Ascending aorta (tissue), 2 donors: ENCODE measurements around the gene EFR3B. TPM values are rescaled to one million over a fixed set of nuclear protein-coding genes. Genes with fewer than 3 reads are reported as not detected.

ENCODE experiments used
- DNase-seq, 2 donors: peaks; one replicate each; pipeline ENCODE4 v3.0.0-alpha.2; 2019; ENCODE audit warnings: low spot score in 2 of 2
- H3K27ac ChIP-seq, 2 donors: fragments of 200-600 bp; sonication (generic); one replicate each; pipeline ENCODE4 v1.5.1; 2016 to 2017; ENCODE audit warnings: mild to moderate bottlenecking in 1 of 2
- H3K27me3 ChIP-seq: fragments of 200-600 bp; sonication (generic); one replicate; pipeline ENCODE4 v1.5.1; 2017
- H3K36me3 ChIP-seq, 2 donors: fragments of 200-600 bp; sonication (generic); one replicate each; pipeline ENCODE4 v1.5.1; 2016
- H3K4me1 ChIP-seq, 2 donors: fragments of 200-600 bp; sonication (generic); one replicate each; pipeline ENCODE4 v1.5.1; 2016 to 2017; ENCODE audit warnings: mild to moderate bottlenecking in 1 of 2
- H3K4me3 ChIP-seq, 2 donors: fragments of 200-600 bp; sonication (generic); one replicate each; pipeline ENCODE4 v1.5.1; 2016 to 2017; ENCODE audit warnings: mild to moderate bottlenecking in 1 of 2
- H3K9me3 ChIP-seq, 2 donors: fragments of 200-600 bp; sonication (generic); one replicate each; pipeline ENCODE4 v1.5.1; 2016
- intact Hi-C: fragments of 100-400 bp; cut with DNase I; formaldehyde crosslinking; loops from one replicate; pipeline ENCODE4 v1.15.1; 2023
- total RNA-seq: library from RNA; depleted of rRNA; stranded (reverse); fragments of >200 nt; gene quantifications from one replicate; pipeline ENCODE4 v1.1.0, GENCODE V29; 2016
- TF ChIP-seq, protein P1 (sequence below), 3 experiments: fragments of 200-600 bp in 2 of 3; fragments of 450-650 bp in 1 of 3; sonication (generic) in 2 of 3; IDR thresholded peaks; one replicate each; pipeline ENCODE4 v1.5.1; 2016 to 2019; ENCODE audit warnings: antibody characterized with exemption in 3 of 3, mild to moderate bottlenecking in 1 of 3, moderate library complexity in 1 of 3

EFR3B gene
- total RNA-seq, 1 donor from 2014 or later, result 0.32 TPM

GRCh38 chr2:25081237-25081790 lies 39.4 kb downstream of the EFR3B start:
- H3K4me3 ChIP-seq, result no peak overlapping the region
- H3K9me3 ChIP-seq, result no peaks in the 10 kb centered on the region
- TF ChIP-seq, protein P1, sequence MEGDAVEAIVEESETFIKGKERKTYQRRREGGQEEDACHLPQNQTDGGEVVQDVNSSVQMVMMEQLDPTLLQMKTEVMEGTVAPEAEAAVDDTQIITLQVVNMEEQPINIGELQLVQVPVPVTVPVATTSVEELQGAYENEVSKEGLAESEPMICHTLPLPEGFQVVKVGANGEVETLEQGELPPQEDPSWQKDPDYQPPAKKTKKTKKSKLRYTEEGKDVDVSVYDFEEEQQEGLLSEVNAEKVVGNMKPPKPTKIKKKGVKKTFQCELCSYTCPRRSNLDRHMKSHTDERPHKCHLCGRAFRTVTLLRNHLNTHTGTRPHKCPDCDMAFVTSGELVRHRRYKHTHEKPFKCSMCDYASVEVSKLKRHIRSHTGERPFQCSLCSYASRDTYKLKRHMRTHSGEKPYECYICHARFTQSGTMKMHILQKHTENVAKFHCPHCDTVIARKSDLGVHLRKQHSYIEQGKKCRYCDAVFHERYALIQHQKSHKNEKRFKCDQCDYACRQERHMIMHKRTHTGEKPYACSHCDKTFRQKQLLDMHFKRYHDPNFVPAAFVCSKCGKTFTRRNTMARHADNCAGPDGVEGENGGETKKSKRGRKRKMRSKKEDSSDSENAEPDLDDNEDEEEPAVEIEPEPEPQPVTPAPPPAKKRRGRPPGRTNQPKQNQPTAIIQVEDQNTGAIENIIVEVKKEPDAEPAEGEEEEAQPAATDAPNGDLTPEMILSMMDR (IDR thresholded peaks at IDR 0.05), result no peak
- H3K27me3 ChIP-seq, result no peaks in the 10 kb centered on the region
- H3K4me1 ChIP-seq, result peaks cover 0 to 8% of the 10 kb centered on the region in 2 donors
- no peak overlapping the region for H3K27ac ChIP-seq
- intact Hi-C loops, result no loop called here
- DNase-seq, result no peak
- H3K36me3 ChIP-seq, result no peaks in the 10 kb centered on the region

- Histone ChIP-seq H3K36me3 (no peaks in the 10 kb centered on the region), H3K27me3 (no peaks in the 10 kb centered on the region), H3K9me3 (no peaks in the 10 kb centered on the region), H3K4me3 (no peak overlapping the region), H3K27ac (no peak overlapping the region), H3K4me1 (peaks cover 0 to 8% of the 10 kb centered on the region in 2 donors)
- no peak for DNase-seq
- intact Hi-C loops, result no loop called here
- TF ChIP-seq, protein P1 (IDR thresholded peaks at IDR 0.05), result no peak
Measured at GRCh38 chr2:25082002-25082622, 40.2 kb downstream of the EFR3B start.

DNA sequence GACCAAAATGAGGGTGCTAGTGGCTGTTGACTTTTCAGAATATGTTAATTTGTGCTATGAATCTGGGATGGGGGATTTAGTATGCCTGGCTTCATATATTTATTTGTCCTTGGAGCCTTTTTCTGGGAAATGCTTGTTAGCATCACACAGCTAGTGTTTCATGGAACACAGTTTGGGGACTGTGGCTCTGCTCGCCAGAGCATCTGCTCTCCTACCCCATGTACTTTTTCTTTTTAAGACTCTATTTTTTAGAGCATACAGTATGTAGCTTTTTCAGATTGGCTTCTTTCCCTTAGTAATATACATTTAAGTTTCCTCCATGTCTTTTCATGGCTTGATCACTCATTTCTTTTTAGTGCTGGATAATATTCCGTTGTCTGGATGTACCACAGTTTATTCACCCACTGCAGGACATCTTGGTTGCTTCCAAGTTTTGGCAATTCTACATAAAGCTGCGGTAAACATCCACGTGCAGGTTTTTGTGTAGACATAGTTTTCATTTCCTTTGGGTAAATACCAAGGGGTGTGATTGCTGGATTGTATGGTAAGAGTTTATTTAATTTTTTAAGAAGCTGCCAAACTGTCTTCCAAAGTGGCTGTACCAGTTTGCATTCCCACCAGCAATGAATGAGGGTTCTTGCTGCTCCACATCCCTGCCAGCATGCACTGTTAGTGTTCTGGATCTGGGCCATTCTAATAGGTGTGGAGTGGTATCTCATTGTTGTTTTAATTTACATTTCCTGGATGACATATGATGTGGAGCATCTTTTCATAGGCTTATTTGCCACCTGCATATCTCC lies 44.1 kb downstream of the EFR3B start:
- no peak overlapping the region for H3K4me3 ChIP-seq
- intact Hi-C loops, result no loop called here
- no peaks in the 10 kb centered on the region for H3K36me3 ChIP-seq
- H3K9me3 ChIP-seq, result no peaks in the 10 kb centered on the region
- DNase-seq, result no peak
- no peaks in the 10 kb centered on the region for H3K27me3 ChIP-seq
- no peak overlapping the region for H3K27ac ChIP-seq
- H3K4me1 ChIP-seq, result no peaks in the 10 kb centered on the region
- TF ChIP-seq, protein P1 (IDR thresholded peaks at IDR 0.05), result no peak

DNA sequence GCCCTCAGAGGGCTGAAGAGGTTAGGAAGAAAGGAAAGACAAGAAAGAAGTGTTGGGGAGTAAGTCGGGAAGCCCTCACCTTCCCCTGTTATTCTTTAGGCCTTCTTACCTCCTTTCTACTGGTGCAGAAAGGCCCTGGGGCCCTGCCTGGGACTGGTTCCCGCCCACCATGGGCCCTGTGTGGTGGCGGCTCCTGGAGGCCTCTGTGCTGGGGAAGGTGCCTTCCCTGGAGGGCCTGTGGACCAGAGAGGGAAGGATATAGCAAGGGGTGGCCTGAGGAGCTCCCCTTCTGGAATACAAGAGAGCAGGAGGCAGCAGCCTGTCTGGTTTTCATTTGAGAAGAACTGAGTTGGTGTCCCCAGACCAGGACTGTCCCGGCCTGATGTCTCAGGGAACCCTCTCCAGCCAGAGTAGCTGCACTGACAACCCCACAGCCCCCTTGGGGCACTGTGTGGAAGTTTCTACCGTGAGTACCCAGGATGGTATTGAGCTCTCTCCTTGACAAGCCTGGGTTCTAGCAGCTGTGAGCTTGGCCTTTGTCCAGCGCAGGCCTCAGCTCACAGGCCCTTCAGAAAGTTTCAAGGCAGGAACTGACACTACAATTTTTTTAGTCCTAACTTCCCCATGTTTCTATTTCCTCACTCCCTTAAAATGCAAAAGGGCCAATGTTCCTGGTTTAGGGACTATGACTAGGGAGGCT lies 47.1 kb downstream of the EFR3B start:
- Histone ChIP-seq H3K4me1 (no peaks in the 10 kb centered on the region), H3K36me3 (no peaks in the 10 kb centered on the region), H3K9me3 (no peaks in the 10 kb centered on the region), H3K27ac (no peak overlapping the region), H3K27me3 (no peaks in the 10 kb centered on the region), H3K4me3 (no peak overlapping the region)
- TF ChIP-seq, protein P1 (IDR thresholded peaks at IDR 0.05), result no peak
- DNase-seq, result no peak
- intact Hi-C loops, result no loop called here

- H3K4me3 ChIP-seq, result no peak overlapping the region
- no peaks in the 10 kb centered on the region for H3K4me1 ChIP-seq
- H3K9me3 ChIP-seq, result no peaks in the 10 kb centered on the region
- H3K27ac ChIP-seq, result no peak overlapping the region
- no peak for DNase-seq
- no peaks in the 10 kb centered on the region for H3K27me3 ChIP-seq
- intact Hi-C loops, result no loop called here
- TF ChIP-seq, protein P1 (IDR thresholded peaks at IDR 0.05), result no peak
- H3K36me3 ChIP-seq, result no peaks in the 10 kb centered on the region
Measured at GRCh38 chr2:25089605-25090315, 47.9 kb downstream of the EFR3B start.
